HG02885 (cell line): ENCODE measurements around the gene HIGD1C.
"Not testable (repeated sequence)": the region's sequence is repeated elsewhere in the genome, so short reads cannot be mapped to it uniquely, and the experiment has no call there.

Source experiments
- ATAC-seq: cut with Tn5 transposase; IDR thresholded peaks from one replicate; pipeline ENCODE4 v1.9.1; 2021; ENCODE audit warnings: mild to moderate bottlenecking; ENCODE audit not compliant: unreplicated experiment, poor library complexity

Gene HIGD1C

DNA sequence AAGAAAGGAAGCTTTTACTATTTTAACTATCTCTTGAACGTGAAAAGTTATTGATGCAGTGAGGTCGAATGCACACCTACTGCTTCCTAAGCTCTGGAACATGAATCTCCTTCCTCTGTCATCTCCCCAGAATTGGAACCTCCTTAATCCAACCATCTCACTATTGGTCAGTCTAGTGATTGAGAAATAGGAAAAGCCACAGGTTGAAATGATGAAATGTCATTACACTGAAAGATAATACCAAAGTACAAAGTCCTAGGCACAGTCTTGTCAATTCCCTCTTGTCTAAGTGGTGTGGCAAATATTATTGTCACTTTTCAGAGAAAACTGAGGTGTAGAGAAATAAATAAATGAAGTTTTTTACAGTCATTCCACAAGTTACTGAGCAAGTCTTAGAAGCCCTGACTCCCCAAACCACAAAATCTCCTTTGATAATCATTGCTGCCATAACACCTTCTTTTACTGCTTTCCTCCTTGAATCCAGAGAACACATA, 19.5 kb upstream of the HIGD1C start:
- no peak for ATAC-seq

- no peak for ATAC-seq
Observed at GRCh38 chr12:50933459-50934124, 18.8 kb upstream of the HIGD1C start.

DNA sequence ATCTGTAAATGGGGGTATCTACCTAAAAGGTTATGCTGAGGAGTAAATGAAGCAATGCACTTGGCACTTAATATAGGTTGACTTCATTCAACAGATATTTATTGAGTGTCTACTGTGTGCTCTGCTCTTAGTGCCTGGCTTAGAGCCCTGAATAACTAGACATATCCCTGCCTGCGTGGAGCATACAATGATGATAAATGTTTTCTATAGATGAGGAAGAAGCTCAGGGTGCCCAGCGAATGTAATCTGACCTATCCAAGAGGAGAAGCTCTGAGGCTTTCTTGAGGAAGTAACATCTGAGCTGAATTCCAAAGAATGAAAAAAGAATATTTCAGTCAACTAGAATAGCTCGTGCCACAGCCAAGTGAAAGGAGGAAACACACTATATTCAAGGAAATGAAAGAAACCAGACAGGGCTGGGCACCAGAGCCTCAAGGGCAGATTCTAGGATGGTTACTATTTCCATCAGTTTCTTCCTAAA, 17.9 kb upstream of the HIGD1C start:
- ATAC-seq, result no peak

GRCh38 chr12:50934981-50935807, 17.1 kb upstream of the HIGD1C start:
- no peak for ATAC-seq

GRCh38 chr12:50936821-50937530, 15.4 kb upstream of the HIGD1C start:
- no peak for ATAC-seq

DNA sequence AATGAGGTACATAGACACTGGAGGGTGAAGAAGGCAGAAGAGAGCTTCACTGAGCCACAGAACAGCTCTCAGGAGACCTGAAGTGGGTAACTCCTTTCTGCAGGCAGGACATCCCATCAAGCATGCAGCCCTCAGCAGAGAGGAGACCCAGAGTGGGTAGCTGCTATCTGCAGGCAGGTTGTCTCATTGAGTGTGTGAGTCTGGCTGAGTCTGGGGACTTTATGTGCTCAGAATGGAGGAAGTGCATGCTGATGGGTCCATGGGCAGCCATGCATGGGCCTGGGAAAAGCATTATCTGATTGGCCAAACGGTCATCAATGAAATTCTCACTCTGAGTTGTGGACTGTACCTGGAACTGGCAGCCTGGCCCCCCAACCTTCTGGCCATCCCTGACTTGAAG, 14.7 kb upstream of the HIGD1C start:
- ATAC-seq, result no peak

DNA sequence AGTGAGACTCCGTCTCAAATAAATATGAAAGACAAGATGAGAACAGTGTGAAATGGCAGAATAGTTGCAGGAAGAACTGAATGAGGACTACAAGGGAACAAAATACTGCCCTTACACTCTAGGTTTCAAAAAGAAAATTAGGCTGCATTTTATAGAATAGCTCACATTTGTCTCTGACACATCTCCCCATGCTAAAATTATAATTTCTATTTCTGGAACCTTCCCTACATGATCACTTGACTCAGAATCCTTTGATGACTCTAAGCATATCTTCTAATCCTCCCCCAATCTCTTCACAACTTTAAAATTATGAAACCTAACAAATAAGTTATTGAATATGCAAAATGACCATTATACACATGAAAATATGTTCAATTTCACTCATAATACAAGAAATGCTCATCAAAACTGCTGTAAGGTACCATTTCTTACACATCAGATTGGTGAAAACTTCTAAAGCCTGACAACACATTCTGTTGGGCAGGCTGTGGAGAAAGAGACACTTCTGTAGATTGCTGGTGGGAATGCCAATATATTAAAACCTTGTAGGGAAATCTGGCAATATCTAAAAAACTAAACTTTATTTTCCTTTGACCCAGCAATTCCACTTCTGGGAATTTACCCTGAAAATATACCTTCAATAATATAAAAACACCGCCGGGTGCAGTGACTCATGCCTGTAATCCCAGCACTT, 4.3 kb upstream of the HIGD1C start:
- ATAC-seq, result no peak

- ATAC-seq, result no peak
Observed at GRCh38 chr12:50948798-50949197, 3.5 kb upstream of the HIGD1C start.

- ATAC-seq, result no peak
Observed at GRCh38 chr12:50949801-50950302, 2.5 kb upstream of the HIGD1C start.

GRCh38 chr12:50951112-50951511, 1.2 kb upstream of the HIGD1C start:
- ATAC-seq, result no peak

DNA sequence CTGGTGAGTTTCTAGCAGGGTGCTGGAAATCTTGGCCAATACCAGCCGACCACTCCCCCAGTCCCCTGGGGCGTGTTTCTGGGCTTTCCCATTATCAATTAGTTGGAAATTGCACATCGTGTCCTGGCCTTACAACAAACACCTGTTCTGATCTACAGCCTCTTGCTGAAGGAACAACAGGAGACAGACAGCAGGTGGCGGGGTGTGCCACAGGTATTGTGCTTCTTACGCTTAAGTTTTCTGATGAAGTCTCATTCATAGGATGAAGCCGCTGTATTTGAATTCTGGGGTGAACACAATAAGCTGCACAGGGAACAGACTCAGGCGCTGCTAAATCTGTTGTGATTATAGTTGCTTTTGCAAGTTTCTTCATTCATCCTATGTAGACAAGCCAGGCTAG, 703 bp downstream of the HIGD1C start:
- ATAC-seq, result no peak

- not testable (repeated sequence) for ATAC-seq
Observed at GRCh38 chr12:50954789-50955188, 2.4 kb downstream of the HIGD1C start.

GRCh38 chr12:50955288-50955687, 2.9 kb downstream of the HIGD1C start:
- no peak for ATAC-seq

- no peak for ATAC-seq
Observed at GRCh38 chr12:50955697-50956096, 3.4 kb downstream of the HIGD1C start.

DNA sequence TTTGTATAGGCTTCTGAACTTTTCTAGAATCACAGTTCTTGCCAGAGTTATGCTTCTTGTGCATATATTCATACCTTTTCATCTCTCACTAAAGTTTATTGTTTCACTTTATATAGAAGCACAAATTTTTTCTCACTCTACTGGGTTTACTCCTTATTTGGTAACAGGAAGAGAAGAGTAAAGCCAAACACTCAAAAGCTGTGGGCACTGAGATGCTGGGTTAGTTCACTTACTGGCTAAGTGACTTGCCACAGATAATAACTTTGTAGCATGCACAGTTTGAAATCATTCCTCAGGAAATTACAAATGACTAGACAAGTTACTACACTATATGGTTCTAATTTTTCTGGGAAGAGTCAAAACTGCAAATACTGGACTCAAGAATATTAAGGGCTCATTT, 7.8 kb downstream of the HIGD1C start:
- no peak for ATAC-seq

GRCh38 chr12:50961708-50962107, 9.4 kb downstream of the HIGD1C start:
- no peak for ATAC-seq

GRCh38 chr12:50964432-50964831, 12.1 kb downstream of the HIGD1C start:
- ATAC-seq, result no peak

DNA sequence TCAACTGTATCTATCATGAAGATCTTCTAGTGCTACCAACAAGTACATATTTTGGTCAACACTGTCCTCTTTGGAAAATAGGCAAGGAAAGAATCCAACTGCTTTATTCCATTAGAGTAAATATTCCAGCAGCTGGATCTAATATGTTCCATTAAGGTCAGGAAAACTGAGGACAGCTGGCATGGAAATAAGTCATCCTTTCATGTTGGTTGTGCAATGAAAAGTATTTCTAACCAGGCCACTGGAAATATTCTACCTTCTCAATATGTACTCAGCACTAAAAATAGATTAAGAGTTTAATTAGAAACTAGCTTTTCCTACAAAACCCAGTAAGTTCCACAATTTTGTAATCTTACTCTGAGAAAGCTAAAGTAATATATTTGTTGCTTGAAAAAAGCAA, 19.6 kb downstream of the HIGD1C start:
- no peak for ATAC-seq

DNA sequence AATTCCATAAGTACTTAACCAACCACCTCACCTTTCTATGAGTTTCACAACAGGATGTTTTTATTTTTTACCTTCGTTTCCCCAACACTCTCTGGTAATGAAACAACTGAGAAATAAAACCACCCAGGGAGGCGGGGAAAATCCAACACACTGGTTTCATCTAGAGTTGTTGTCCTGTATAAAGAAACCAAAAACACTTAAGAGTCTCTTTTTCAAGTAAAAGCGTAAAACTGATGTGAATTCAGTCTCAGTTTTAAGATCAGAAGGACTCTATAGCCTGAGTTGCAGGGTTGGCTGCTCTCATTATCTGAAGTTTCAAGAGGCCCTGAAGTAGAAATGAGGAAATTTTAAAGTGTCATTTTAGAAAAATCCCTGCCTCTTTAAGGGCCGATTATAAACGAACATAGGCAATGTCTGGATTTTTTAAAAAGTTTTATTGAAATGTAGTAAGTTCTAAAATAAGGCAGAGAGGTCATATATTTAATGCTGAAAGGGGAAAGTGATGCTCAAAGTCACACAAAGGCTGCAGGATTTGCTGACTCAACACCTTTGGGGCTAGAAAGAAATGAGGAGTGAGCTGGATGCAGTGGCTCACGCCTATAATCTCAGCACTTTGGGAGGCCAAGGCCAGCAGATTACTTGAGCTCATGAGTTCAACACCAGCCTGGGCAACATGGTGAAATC, 27.2 kb downstream of the HIGD1C start:
- peak; percentile 47 for ATAC-seq

GRCh38 chr12:50980545-50980944, 28.2 kb downstream of the HIGD1C start:
- ATAC-seq, result no peak
